SK-MEL-5 (cell line): Measurements from ENCODE around the gene ADGRA3. TPM values are rescaled to one million over a fixed set of nuclear protein-coding genes. Genes with fewer than 3 reads are reported as not detected.
A peak's percentile ranks its signal among the peaks of the same experiment; 100 is the strongest.

Source experiments
- DNase-seq: peaks from one replicate; pipeline ENCODE4 v3.0.0-alpha.2; 2016; ENCODE audit warnings: low read depth, low spot score
- in situ Hi-C: cut with HindIII; loops from 2 replicates; pipeline ENCODE4 v1.10.0; 2016; ENCODE audit warnings: low sequenced_read_pairs, high pct_unique_total_duplicates, low pct_unique_long_range_greater_than_20kb
- total RNA-seq: library from RNA; depleted of rRNA; stranded (reverse); fragments of >200 nt; shearing (Covaris generic); gene quantifications from 2 replicates; pipeline ENCODE4 v1.2.3, GENCODE V29; 2014

Gene ADGRA3
- total RNA-seq, 1 experiment from 2014 or later = 52.5 TPM

GRCh38 chr4:22515145-22515887 is 550 bp downstream of the ADGRA3 start:
- in situ Hi-C loops = no loop called here
- peak; percentile 82 for DNase-seq

- in situ Hi-C loops = no loop called here
These were observed 1.4 kb downstream of the ADGRA3 start for GRCh38 chr4:22514481-22514880.

GRCh38 chr4:22514001-22514400 is 1.9 kb downstream of the ADGRA3 start:
- in situ Hi-C loops = no loop called here
- peak; percentile 23 for DNase-seq

More at GRCh38 chr4:22514481-22514880, 1.4 kb downstream of the ADGRA3 start:
- peak; percentile 3 for DNase-seq

- in situ Hi-C loops = no loop called here
- DNase-seq = no peak
These were observed 3.6 kb downstream of the ADGRA3 start for GRCh38 chr4:22512306-22512705.

GRCh38 chr4:22510750-22511149 is 5.1 kb downstream of the ADGRA3 start:
- no peak for DNase-seq
- in situ Hi-C loops = no loop called here

- in situ Hi-C loops = no loop called here
- DNase-seq = no peak
These were observed 7.5 kb downstream of the ADGRA3 start for GRCh38 chr4:22508376-22508775.

- DNase-seq = no peak
These were observed 10.9 kb downstream of the ADGRA3 start for GRCh38 chr4:22504922-22505321.

GRCh38 chr4:22504447-22504846 is 11.4 kb downstream of the ADGRA3 start:
- DNase-seq = peak; percentile 24
- in situ Hi-C loops = no loop called here

More at GRCh38 chr4:22504922-22505321, 10.9 kb downstream of the ADGRA3 start:
- in situ Hi-C loops = no loop called here

- peak; percentile 10 for DNase-seq
- in situ Hi-C loops = no loop called here
These were observed 12.7 kb downstream of the ADGRA3 start for GRCh38 chr4:22502895-22503814.

GRCh38 chr4:22501715-22502095 is 14.2 kb downstream of the ADGRA3 start:
- in situ Hi-C loops = no loop called here
- no peak for DNase-seq

GRCh38 chr4:22500831-22501714 is 14.8 kb downstream of the ADGRA3 start:
- no peak for DNase-seq
- in situ Hi-C loops = no loop called here

GRCh38 chr4:22500128-22500611 is 15.7 kb downstream of the ADGRA3 start:
- in situ Hi-C loops = no loop called here
- DNase-seq = no peak

- no peak for DNase-seq
- in situ Hi-C loops = no loop called here
These were observed 17.0 kb downstream of the ADGRA3 start for GRCh38 chr4:22498866-22499265.

- DNase-seq = no peak
- in situ Hi-C loops = no loop called here
These were observed 19.6 kb downstream of the ADGRA3 start for GRCh38 chr4:22496165-22496813.

- in situ Hi-C loops = no loop called here
- no peak for DNase-seq
These were observed 22.3 kb downstream of the ADGRA3 start for GRCh38 chr4:22493523-22493922.

- DNase-seq = no peak
- in situ Hi-C loops = no loop called here
These were observed 22.9 kb downstream of the ADGRA3 start for GRCh38 chr4:22492987-22493386.

GRCh38 chr4:22491939-22492338 is 23.9 kb downstream of the ADGRA3 start:
- in situ Hi-C loops = no loop called here
- no peak for DNase-seq
